ENCODE data around the gene ZNF888.
A peak's percentile ranks its signal among the peaks of the same experiment; 100 is the strongest.
"Not testable (repeated sequence)": the region's sequence is repeated elsewhere in the genome, so short reads cannot be mapped to it uniquely, and the experiment has no call there.

ZNF888 gene

GRCh38 chr19:52868031-52868430 is 55.2 kb downstream of the ZNF888 start:
- not testable (repeated sequence) for DNase-seq

- DNase-seq, result peak; percentile 43 to 55 (median 46)
These were observed 65.6 kb downstream of the ZNF888 start, which contains the start of gene ZNF468 for GRCh38 chr19:52857378-52858191. Gene ZNF468 (minus strand): TSS chr19:52857619. CDS start chr19:52854272, 3,347 bp downstream.

- not testable (repeated sequence) for DNase-seq
These were observed 66.5 kb downstream of the ZNF888 start for GRCh38 chr19:52856540-52857377.
